Astrocyte of the spinal cord (primary cell): ENCODE data around the gene NCAPG.
"Not testable (repeated sequence)": the region's sequence is repeated elsewhere in the genome, so short reads cannot be mapped to it uniquely, and the experiment has no call there.

Experiments
- DNase-seq: peaks from one replicate; pipeline ENCODE4 v3.0.0; 2011; ENCODE audit warnings: low read depth, low spot score
- H3K4me3 ChIP-seq: 2 replicates; pipeline ENCODE4 v1.5.1; 2011; ENCODE audit warnings: low read depth, mild to moderate bottlenecking, low read length, moderate library complexity
- CTCF ChIP-seq: IDR thresholded peaks from 2 replicates; pipeline ENCODE4 v1.5.1; 2012; ENCODE audit warnings: low read depth, mild to moderate bottlenecking, low read length, inconsistent platforms
- in situ Hi-C: cut with HindIII; loops from 2 replicates; pipeline ENCODE4 v1.10.0; 2017; ENCODE audit warnings: low sequenced_read_pairs

The NCAPG gene

DNA sequence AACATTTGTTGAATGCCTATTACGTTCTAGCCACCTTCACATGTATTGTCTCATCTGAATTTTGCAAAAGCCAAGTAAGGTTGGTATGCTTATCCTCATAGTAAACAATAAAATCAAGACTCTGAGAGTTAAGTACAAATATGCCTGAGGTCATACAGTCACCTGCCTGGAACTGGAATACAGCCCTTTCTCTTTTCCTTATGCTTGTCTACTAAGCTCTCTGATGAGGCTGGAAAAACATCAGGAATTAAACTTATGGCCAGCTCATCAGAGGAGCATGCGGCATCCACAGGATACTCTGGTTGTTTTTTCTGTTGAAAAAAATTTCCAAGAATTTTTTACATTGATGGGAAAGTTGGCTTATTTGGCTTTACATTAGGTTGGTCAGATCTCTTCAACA is 35.5 kb downstream of the NCAPG start:
- peak; percentile 20 for DNase-seq
- in situ Hi-C loops, result no loop called here
- no peak overlapping the region for H3K4me3 ChIP-seq
- TF ChIP-seq CTCF, result no peak

GRCh38 chr4:17850295-17850694 is 39.5 kb downstream of the NCAPG start:
- H3K4me3 ChIP-seq, DNase-seq, in situ Hi-C loops: not testable (repeated sequence)

DNA sequence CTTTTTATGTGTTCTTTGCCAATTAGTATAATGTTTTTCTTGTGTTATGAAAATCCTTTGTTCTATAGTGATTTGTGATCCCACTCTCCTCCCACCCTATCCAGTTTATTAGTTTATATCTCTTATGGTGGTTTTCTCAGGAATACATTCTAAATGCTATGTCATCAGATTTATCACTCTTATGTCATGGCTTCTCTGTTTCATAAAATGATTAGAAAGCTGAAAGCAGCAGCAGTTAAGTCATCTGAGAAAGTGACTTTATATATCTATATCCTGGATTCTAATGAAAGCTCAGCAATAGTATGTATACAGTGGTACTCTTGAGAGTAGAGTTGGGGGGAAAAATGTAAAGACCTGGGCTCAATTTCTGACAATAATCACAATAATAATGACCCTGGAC is 41.2 kb downstream of the NCAPG start:
- no peak for DNase-seq
- in situ Hi-C loops, result no loop called here
- H3K4me3 ChIP-seq, result no peak overlapping the region
- TF ChIP-seq CTCF, result no peak

DNA sequence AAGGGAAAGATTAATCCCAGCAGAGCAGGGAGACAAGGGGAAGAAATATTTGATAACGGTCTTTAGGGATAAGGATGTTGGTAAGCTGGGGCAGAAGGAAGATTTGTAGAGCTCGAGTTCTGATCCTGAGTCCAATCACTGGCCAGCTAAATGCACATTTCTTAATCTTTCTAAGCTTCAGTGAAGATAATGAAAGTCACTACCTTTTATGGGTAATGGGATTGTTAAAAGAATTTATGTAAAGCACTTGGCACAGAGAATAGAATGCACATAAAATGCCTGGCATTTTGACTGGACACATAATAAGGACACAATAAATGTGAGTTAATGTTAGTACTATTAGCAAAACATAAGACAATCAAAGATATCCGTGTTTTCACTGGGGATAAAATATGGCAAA is 43.3 kb downstream of the NCAPG start:
- no peak for DNase-seq
- TF ChIP-seq CTCF, result no peak
- in situ Hi-C loops, result no loop called here
- H3K4me3 ChIP-seq, result no peak overlapping the region

GRCh38 chr4:17859793-17860406 is 49.1 kb downstream of the NCAPG start:
- TF ChIP-seq CTCF, result no peak
- in situ Hi-C loops, result no loop called here
- DNase-seq, result no peak
- no peak overlapping the region for H3K4me3 ChIP-seq

DNA sequence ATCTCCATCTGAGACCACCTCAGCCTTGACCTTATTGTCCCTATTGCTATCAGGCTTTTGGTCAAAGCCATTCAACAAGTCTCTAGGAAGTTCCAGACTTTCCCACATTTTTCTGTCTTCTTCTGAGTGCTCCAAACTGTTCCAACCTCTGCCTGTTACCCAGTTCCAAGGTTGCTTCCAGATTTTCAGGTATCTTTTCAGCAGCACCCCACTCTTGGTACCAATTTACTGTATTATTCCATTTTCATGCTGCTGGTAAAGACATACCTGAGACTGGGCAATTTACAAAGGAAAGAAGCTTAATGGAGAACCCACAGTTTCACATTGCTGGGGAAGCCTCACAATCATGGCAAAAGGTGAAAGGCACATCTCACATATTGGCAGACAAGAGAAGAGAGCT is 51.1 kb downstream of the NCAPG start:
- in situ Hi-C loops, H3K4me3 ChIP-seq, DNase-seq: not testable (repeated sequence)

- no peak for TF ChIP-seq CTCF
- no peak overlapping the region for H3K4me3 ChIP-seq
- in situ Hi-C loops, result no loop called here
- no peak for DNase-seq
These were observed 55.1 kb downstream of the NCAPG start for GRCh38 chr4:17865866-17866363.

GRCh38 chr4:17866810-17867209 is 56.0 kb downstream of the NCAPG start:
- DNase-seq, result no peak
- no peak for TF ChIP-seq CTCF
- in situ Hi-C loops, result no loop called here
- no peak overlapping the region for H3K4me3 ChIP-seq
